ENCODE measurements around the gene CIC. TPM values are rescaled to one million over a fixed set of nuclear protein-coding genes. Genes with fewer than 3 reads are reported as not detected.
A peak's percentile ranks its signal among the peaks of the same experiment; 100 is the strongest.

Gene CIC
- polyA plus RNA-seq, 3 donors, result 0.62 to 42.2 (median 0.87) TPM

- Histone ChIP-seq H3K27me3 (ENCODE audit: control insufficient read depth in 2 of 2, insufficient read depth in 2 of 2, low read length in 2 of 2) (no peaks in the 10 kb centered on the region), H3K79me2 (ENCODE audit: insufficient read depth, low read length) (no peaks in the 10 kb centered on the region), H3K36me3 (replicated peaks in 1 of 2; ENCODE audit: control insufficient read depth in 1 of 2, insufficient read depth in 2 of 2, low read length in 2 of 2) (peaks cover 0 to 4% of the 10 kb centered on the region in 2 donors), H3K9ac (ENCODE audit: insufficient read depth, low read length, poor library complexity, severe bottlenecking) (peak within 1 kb of the TSS; percentile 35), H2AFZ (ENCODE audit: insufficient read depth, low read depth, low read length, poor library complexity, severe bottlenecking) (peak within 1 kb of the TSS; percentile 80), H3K4me2 (replicated peaks; ENCODE audit: extremely low read depth, low read length, poor library complexity, severe bottlenecking) (peak within 1 kb of the TSS; percentile 78), H3K27ac (ENCODE audit: low read depth in 1 of 2, low read length in 2 of 2) (peak within 1 kb of the TSS; percentile 3 to 20), H3K4me1 (ENCODE audit: control insufficient read depth in 1 of 2, insufficient read depth in 2 of 2, low read length in 2 of 2) (peaks cover 17 to 23% of the 10 kb centered on the region in 2 donors), H3K4me3 (replicated peaks in 1 of 3; ENCODE audit: low read depth in 2 of 3, low read length in 3 of 3) (peak within 1 kb of the TSS; percentile 61 to 77 (median 69)), H3K9me3 (replicated peaks in 1 of 2; ENCODE audit: control insufficient read depth in 1 of 2, insufficient read depth in 1 of 2, low read length in 2 of 2) (no peaks in the 10 kb centered on the region), H4K20me1 (ENCODE audit: insufficient read depth, low read length) (peaks cover 4% of the 10 kb centered on the region)
- peaks cover 2 to 6% of the 10 kb centered on the region in 2 donors for H3K36me3 Mint-ChIP-seq
- peak within 1 kb of the TSS; percentile 50 to 86 (median 74) for H3K27ac Mint-ChIP-seq
- no peak for TF ChIP-seq CTCF (IDR thresholded peaks at IDR 0.05)
- no peak for DNase-seq
- H3K9me3 Mint-ChIP-seq, result no peaks in the 10 kb centered on the region
- H3K27me3 Mint-ChIP-seq (ENCODE audit: low read depth in 3 of 3), result peaks cover 1 to 8% (median 2%) of the 10 kb centered on the region in 3 donors
- 4% methylated on average over 20 of the region's 21 CpGs for WGBS (ENCODE audit: insufficient coverage)
- intact Hi-C loops (cut with micrococcal nuclease), result loop anchor here in 1 of 2 donors (2.0 kb wide), 1 partner anchor 15 kb away; no protein-coding TSS in a partner anchor
- H3K4me3 Mint-ChIP-seq, result peak within 1 kb of the TSS; percentile 89 to 93
- H3K4me1 Mint-ChIP-seq, result peaks cover 25% of the 10 kb centered on the region
Observed at GRCh38 chr19:42301646-42302203, 32.7 kb downstream of the CIC start, which contains the start of gene PRR19. PRR19 (plus strand) TSS chr19:42302132; CDS start chr19:42309585, 7,453 bp downstream.

GRCh38 chr19:42303101-42303464 lies 34.0 kb downstream of the CIC start:
- Mint-ChIP-seq H3K9me3 (no peaks in the 10 kb centered on the region), H3K4me1 (peaks cover 25% of the 10 kb centered on the region), H3K36me3 (peaks cover 0 to 4% of the 10 kb centered on the region in 2 donors), H3K27ac (peak overlapping the region in 2 of 7 donors; percentile 10 to 30), H3K4me3 (peak overlapping the region; percentile 89 to 93), H3K27me3 (ENCODE audit: low read depth in 3 of 3) (peaks cover 1 to 9% (median 2%) of the 10 kb centered on the region in 3 donors)
- no peaks in the 10 kb centered on the region for H3K36me3 ChIP-seq (replicated peaks in 1 of 2; ENCODE audit: control insufficient read depth in 1 of 2, insufficient read depth in 2 of 2, low read length in 2 of 2)
- no peaks in the 10 kb centered on the region for H3K9me3 ChIP-seq (replicated peaks in 1 of 2; ENCODE audit: control insufficient read depth in 1 of 2, insufficient read depth in 1 of 2, low read length in 2 of 2)
- H3K4me3 ChIP-seq (replicated peaks in 1 of 3; ENCODE audit: low read depth in 2 of 3, low read length in 3 of 3), result peak overlapping the region in 1 of 3 experiments; percentile 77
- H2AFZ ChIP-seq (ENCODE audit: insufficient read depth, low read depth, low read length, poor library complexity, severe bottlenecking), result peak overlapping the region; percentile 80
- intact Hi-C loops (cut with micrococcal nuclease), result loop anchor here in 1 of 2 donors (2.0 kb wide), 1 partner anchor 16 kb away; no protein-coding TSS in a partner anchor
- DNase-seq, result no peak
- no CpG with 5 or more reads among the region's 11 CpGs for WGBS (ENCODE audit: insufficient coverage)
- H3K79me2 ChIP-seq (ENCODE audit: insufficient read depth, low read length), result no peaks in the 10 kb centered on the region
- H3K9ac ChIP-seq (ENCODE audit: insufficient read depth, low read length, poor library complexity, severe bottlenecking), result no peak overlapping the region
- peak overlapping the region; percentile 78 for H3K4me2 ChIP-seq (replicated peaks; ENCODE audit: extremely low read depth, low read length, poor library complexity, severe bottlenecking)
- no peaks in the 10 kb centered on the region for H4K20me1 ChIP-seq (ENCODE audit: insufficient read depth, low read length)
- TF ChIP-seq CTCF (IDR thresholded peaks at IDR 0.05), result no peak
- no peaks in the 10 kb centered on the region for H3K27me3 ChIP-seq (ENCODE audit: control insufficient read depth in 2 of 2, insufficient read depth in 2 of 2, low read length in 2 of 2)
- no peak overlapping the region for H3K27ac ChIP-seq (ENCODE audit: low read depth in 1 of 2, low read length in 2 of 2)
- H3K4me1 ChIP-seq (ENCODE audit: control insufficient read depth in 1 of 2, insufficient read depth in 2 of 2, low read length in 2 of 2), result peaks cover 17 to 23% of the 10 kb centered on the region in 2 donors

Measured in CD14-positive monocyte (primary cell).